H1 (cell line): ENCODE measurements around the gene LPCAT3. TPM values are rescaled to one million over a fixed set of nuclear protein-coding genes. Genes with fewer than 3 reads are reported as not detected.

Source experiments
- CTCF ChIA-PET: fragments of 300-600 bp; sonication (Branson Sonifier 250); formaldehyde crosslinking; loops from one replicate; lab custom pipeline; 2021; ENCODE audit not compliant: partially characterized antibody; lab: Charles Lee
- POLR2A ChIA-PET: fragments of 300-600 bp; sonication (Branson Sonifier 250); formaldehyde crosslinking; loops from one replicate; lab custom pipeline; 2021; ENCODE audit warnings: inconsistent platforms; ENCODE audit not compliant: partially characterized antibody; lab: Charles Lee
- DNase-seq, 2 experiments: peaks; one replicate each; pipeline versions ENCODE4 v3.0.0 to v3.0.0-alpha.2; 2010 to 2022; ENCODE audit warnings: low spot score in 2 of 2, low read depth in 1 of 2, mixed read lengths in 1 of 2
- FAIRE-seq: peaks from 2 replicates; lab custom pipeline; 2011; peaks lifted over from hg19 to GRCh38; lab: Jason Lieb, UNC
- H2AFZ ChIP-seq: 2 replicates; pipeline ENCODE4 v1.8.1; 2012; ENCODE audit warnings: low read length, inconsistent platforms
- H2AK5ac ChIP-seq: 2 replicates; pipeline ENCODE4 v1.6.1; 2013; ENCODE audit warnings: low read depth, low read length
- H2BK120ac ChIP-seq: replicated peaks from 2 replicates; pipeline ENCODE3; 2013; ENCODE audit warnings: low read depth, low read length, inconsistent platforms
- H2BK12ac ChIP-seq: 2 replicates; pipeline ENCODE4 v1.6.1; 2013; ENCODE audit warnings: low read depth, low read length
- H2BK15ac ChIP-seq: 2 replicates; pipeline ENCODE4 v1.6.1; 2013; ENCODE audit warnings: low read length
- H2BK20ac ChIP-seq: 2 replicates; pipeline ENCODE4 v1.6.1; 2013; ENCODE audit warnings: low read length
- H2BK5ac ChIP-seq: 2 replicates; pipeline ENCODE4 v1.6.1; 2013; ENCODE audit warnings: low read depth, low read length
- H3K14ac ChIP-seq: 2 replicates; pipeline ENCODE4 v1.6.1; 2013; ENCODE audit warnings: inconsistent platforms; ENCODE audit not compliant: insufficient read length
- H3K18ac ChIP-seq: 2 replicates; pipeline ENCODE4 v1.6.1; 2013; ENCODE audit warnings: low read length; ENCODE audit errors: extremely low read depth
- H3K23ac ChIP-seq: 2 replicates; pipeline ENCODE4 v1.6.1; 2013; ENCODE audit warnings: inconsistent platforms; ENCODE audit not compliant: insufficient read length
- H3K23me2 ChIP-seq: 2 replicates; pipeline ENCODE4 v1.6.1; 2013; ENCODE audit warnings: low read depth, low read length
- H3K27ac ChIP-seq: 2 replicates; pipeline ENCODE4 v1.6.1; 2011; ENCODE audit warnings: low read depth, low read length, inconsistent platforms
- H3K27me3 ChIP-seq, 4 experiments: replicated peaks in 1 of 4; 1 replicate in 1 of 4; 2 replicates in 3 of 4; pipeline versions ENCODE4 v1.6.1 to v1.8.1; 2011 to 2013; ENCODE audit warnings: low read length in 3 of 4, mild to moderate bottlenecking in 3 of 4, inconsistent platforms in 2 of 4, mixed read lengths in 2 of 4, moderate library complexity in 1 of 4; ENCODE audit not compliant: control insufficient read depth in 3 of 4, insufficient read depth in 3 of 4; ENCODE audit errors: extremely low read depth in 1 of 4
- H3K36me3 ChIP-seq, 4 experiments: 2 replicates each; pipeline versions ENCODE4 v1.6.1 to v1.8.1; 2011 to 2013; ENCODE audit warnings: mild to moderate bottlenecking in 4 of 4, low read length in 3 of 4, moderate library complexity in 2 of 4, control low read depth in 1 of 4, inconsistent platforms in 1 of 4; ENCODE audit not compliant: insufficient read depth in 4 of 4, control insufficient read depth in 2 of 4
- H3K4ac ChIP-seq: replicated peaks from 2 replicates; pipeline ENCODE3; 2013; ENCODE audit warnings: low read length, low read depth, mixed read lengths, inconsistent platforms; ENCODE audit not compliant: insufficient read length
- H3K4me1 ChIP-seq, 4 experiments: replicated peaks in 1 of 4; 1 replicate in 1 of 4; 2 replicates in 3 of 4; pipeline versions ENCODE4 v1.6.1 to v1.8.1; 2011 to 2013; ENCODE audit warnings: low read length in 3 of 4, inconsistent platforms in 2 of 4, mixed read lengths in 1 of 4; ENCODE audit not compliant: insufficient read depth in 4 of 4, control insufficient read depth in 3 of 4
- H3K4me2 ChIP-seq, 2 experiments: 2 replicates each; pipeline versions ENCODE4 v1.6.1 to v1.8.1; 2011 to 2013; ENCODE audit warnings: low read depth in 2 of 2, low read length in 2 of 2, control low read depth in 1 of 2, inconsistent platforms in 1 of 2, mild to moderate bottlenecking in 1 of 2; ENCODE audit not compliant: insufficient read depth in 1 of 2
- H3K4me3 ChIP-seq, 4 experiments: fragments of 200-600, 300-600 bp in 1 of 4; sonication (generic), shearing (Covaris generic), sonication (Bioruptor Twin) in 1 of 4; 2 replicates each; pipeline versions ENCODE4 v1.5.1 to v1.8.1; 2011 to 2016; ENCODE audit warnings: low read length in 4 of 4, low read depth in 3 of 4, control low read depth in 2 of 4, inconsistent platforms in 2 of 4, mild to moderate bottlenecking in 2 of 4, mixed read lengths in 1 of 4, moderate library complexity in 1 of 4; ENCODE audit not compliant: insufficient read depth in 2 of 4; ENCODE audit errors: extremely low read depth in 1 of 4
- H3K56ac ChIP-seq: replicated peaks from 2 replicates; pipeline ENCODE3; 2013; ENCODE audit warnings: low read depth, mild to moderate bottlenecking, mixed read lengths, low read length, inconsistent platforms; ENCODE audit not compliant: insufficient read length
- H3K79me1 ChIP-seq: 2 replicates; pipeline ENCODE4 v1.6.1; 2013; ENCODE audit warnings: low read depth, low read length, control low read depth
- H3K79me2 ChIP-seq, 2 experiments: 2 replicates each; pipeline versions ENCODE4 v1.6.1 to v1.8.1; 2012 to 2013; ENCODE audit warnings: low read length in 2 of 2, mild to moderate bottlenecking in 2 of 2, inconsistent platforms in 1 of 2; ENCODE audit not compliant: insufficient read depth in 2 of 2, control insufficient read depth in 1 of 2
- H3K9ac ChIP-seq, 4 experiments: replicated peaks in 1 of 4; 1 replicate in 1 of 4; 2 replicates in 3 of 4; pipeline versions ENCODE4 v1.6.1 to v1.8.1; 2011 to 2013; ENCODE audit warnings: low read depth in 3 of 4, low read length in 3 of 4, control low read depth in 2 of 4, mild to moderate bottlenecking in 2 of 4, moderate library complexity in 2 of 4, inconsistent platforms in 1 of 4; ENCODE audit errors: extremely low read depth in 1 of 4
- H3K9me3 ChIP-seq, 2 experiments: 2 replicates each; pipeline versions ENCODE4 v1.6.1 to v1.8.1; 2012 to 2013; ENCODE audit warnings: mild to moderate bottlenecking in 2 of 2, moderate library complexity in 2 of 2, control low read depth in 1 of 2, inconsistent platforms in 1 of 2, low read depth in 1 of 2, low read length in 1 of 2, mixed read lengths in 1 of 2; ENCODE audit not compliant: insufficient read depth in 2 of 2
- H4K20me1 ChIP-seq, 2 experiments: replicated peaks in 1 of 2; 2 replicates each; pipeline versions ENCODE3 to v1.8.1; 2011 to 2013; ENCODE audit warnings: inconsistent platforms in 2 of 2, low read length in 2 of 2, mild to moderate bottlenecking in 1 of 2; ENCODE audit not compliant: insufficient read depth in 2 of 2, control insufficient read depth in 1 of 2
- H4K5ac ChIP-seq: 2 replicates; pipeline ENCODE4 v1.6.1; 2013; ENCODE audit warnings: low read length, low read depth, mixed read lengths, inconsistent platforms; ENCODE audit not compliant: insufficient read length
- H4K8ac ChIP-seq: 2 replicates; pipeline ENCODE4 v1.8.0; 2013; ENCODE audit warnings: mild to moderate bottlenecking, moderate library complexity, low read length, inconsistent platforms; ENCODE audit not compliant: insufficient read depth; ENCODE audit errors: extremely low read depth
- H4K91ac ChIP-seq: replicated peaks from 2 replicates; pipeline ENCODE3; 2013; ENCODE audit warnings: low read length, mixed read lengths, inconsistent platforms; ENCODE audit not compliant: insufficient read length
- KDM5A ChIP-seq: fragments of 200-600 bp; IDR thresholded peaks from 2 replicates; pipeline ENCODE4 v1.7.1; 2012; ENCODE audit warnings: mild to moderate bottlenecking, low read length, inconsistent platforms, mixed read lengths
- NANOG ChIP-seq: IDR thresholded peaks from 2 replicates; pipeline ENCODE4 v1.6.1; 2011; ENCODE audit warnings: low read length, low read depth, mild to moderate bottlenecking, inconsistent platforms; ENCODE audit not compliant: insufficient read depth, poor library complexity, severe bottlenecking
- PHF8 ChIP-seq: fragments of 200-600 bp; sonication (generic); conservative IDR thresholded peaks from 2 replicates; pipeline ENCODE4 v1.7.1; 2012; ENCODE audit warnings: low read depth, mild to moderate bottlenecking, inconsistent platforms, low read length, moderate library complexity
- SAP30 ChIP-seq: fragments of 300-600 bp; sonication (generic); IDR thresholded peaks from 2 replicates; pipeline ENCODE4 v1.7.1; 2012; ENCODE audit warnings: low read length, moderate library complexity, mild to moderate bottlenecking, inconsistent platforms; ENCODE audit not compliant: insufficient read depth, insufficient replicate concordance
- SRF ChIP-seq: IDR thresholded peaks from 2 replicates; pipeline ENCODE4 v1.6.1; 2011; ENCODE audit warnings: mild to moderate bottlenecking, low read depth, low read length, moderate library complexity
- TCF12 ChIP-seq: IDR thresholded peaks from 2 replicates; pipeline ENCODE4 v1.6.1; 2011; ENCODE audit warnings: low read depth, mild to moderate bottlenecking, low read length
- ZNF274 ChIP-seq: IDR thresholded peaks from 2 replicates; pipeline ENCODE4 v1.7.0; 2012; ENCODE audit warnings: low read length, borderline replicate concordance; ENCODE audit errors: extremely low read depth
- WGBS, 2 experiments: shearing (Covaris generic) in 1 of 2; methylation state at CpG; one replicate each; pipeline versions ENCODE4 v1.1.6 to v1.1.7; 2013 to 2015; ENCODE audit warnings: low lambda C conversion rate in 2 of 2, mixed read lengths in 2 of 2, inconsistent platforms in 1 of 2, low coverage in 1 of 2, missing lambda C conversion rate in 1 of 2; ENCODE audit not compliant: insufficient replicate concordance in 2 of 2, insufficient coverage in 1 of 2, insufficient read length in 1 of 2; ENCODE audit errors: extremely low coverage in 1 of 2, missing lambda C conversion rate in 1 of 2; 5-methylcytosine and 5-hydroxymethylcytosine counted together
- polyA plus RNA-seq, 7 experiments: library from polyadenylated mRNA; depleted of rRNA in 3 of 7; stranded (reverse) in 5 of 7; unstranded in 2 of 7; fragments of >200 nt in 5 of 7; fragments of 200-250 nt in 2 of 7; gene quantifications; 1 replicate in 5 of 7; 2 replicates in 1 of 7; 4 replicates in 1 of 7; pipeline versions ENCODE4 v1.2.1 to v1.2.3, GENCODE V29; 2011 to 2013; ENCODE audit warnings: missing spikeins in 2 of 7, mixed read lengths in 2 of 7
- total RNA-seq: library from RNA; stranded (reverse); fragmentation: NEBNext Ultra II Directional; extraction: Animal tissue kit (Norgen Biotek cat#: 25700); gene quantifications from 2 replicates; pipeline ENCODE4 v1.2.1, GENCODE V29; 2021
- TF ChIP-seq, protein P1 (sequence below): IDR thresholded peaks from 2 replicates; pipeline ENCODE4 v1.6.1; 2012; ENCODE audit warnings: low read length, inconsistent platforms

LPCAT3 gene
- total and polyA plus RNA-seq, 2 of the 8 experiments (the other 6 are each of a cell fraction or from before 2014, with no cell fraction given) = 55.8 to 70.4 TPM

- Histone ChIP-seq H2BK120ac (peak overlapping the region; percentile 84), H3K36me3 (peaks cover 7 to 19% (median 11%) of the 10 kb centered on the region in 4 experiments), H2BK15ac (no peak overlapping the region), H2AK5ac (peak overlapping the region; percentile 76; the same call in 1 of the 2 replicates), H2AFZ (no peak overlapping the region; the same call in 1 of the 2 replicates), H3K14ac (no peak overlapping the region), H3K23me2 (peaks cover 16% of the 10 kb centered on the region; the same call in 1 of the 2 replicates), H3K4me1 (peaks cover 12 to 37% (median 30%) of the 10 kb centered on the region in 4 experiments), H3K56ac (peak overlapping the region; percentile 79), H4K8ac (peak overlapping the region; percentile 66), H3K79me2 (peaks cover 0 to 14% of the 10 kb centered on the region in 2 experiments; a peak in 2 of 4 replicates), H3K27ac (peak overlapping the region; percentile 51; the same call in 1 of the 2 replicates), H3K4me2 (peak overlapping the region; percentile 66 to 93), H4K20me1 (no peaks in the 10 kb centered on the region), H3K4me3 (peak overlapping the region; percentile 68 to 90 (median 82)), H3K9me3 (no peaks in the 10 kb centered on the region), H3K9ac (peak overlapping the region in 2 of 4 experiments; percentile 54 to 57; a peak in 3 of 7 replicates), H4K91ac (peak overlapping the region; percentile 97), H3K27me3 (no peaks in the 10 kb centered on the region), H4K5ac (peak overlapping the region; percentile 70), H3K79me1 (no peaks in the 10 kb centered on the region), H3K4ac (peak overlapping the region; percentile 94), H3K23ac (no peak overlapping the region), H3K18ac (peak overlapping the region; percentile 63), H2BK20ac (peak overlapping the region; percentile 67; the same call in 1 of the 2 replicates), H2BK5ac (peak overlapping the region; percentile 85), H2BK12ac (peak overlapping the region; percentile 94)
- DNase-seq = peak in 1 of 2 experiments; percentile 79
- ChIA-PET POLR2A (interaction anchor here (0.7 to 44.0 kb wide), 14 partner anchors 7 to 146 kb away, joined by 3 to 1596 read pairs (median 4); partner anchors contain the start of genes ATN1, C12orf57, C1RL and EMG1), CTCF (interaction anchor here (0.5 to 12.2 kb wide), 31 partner anchors 10 to 1762 kb away, joined by 3 to 277 read pairs (median 4); partner anchors contain the start of genes C12orf57, LPCAT3, PTPN6 and RNU7-1)
- WGBS, 2 experiments = 11% methylated on average over 16 of the region's 16 CpGs; no CpG with 5 or more reads in 1 of the 2 experiments
- no peak for FAIRE-seq
- TF ChIP-seq PHF8 = no peak
- no peak for TF ChIP-seq NANOG
- TF ChIP-seq KDM5A = no peak
- TF ChIP-seq TCF12 = no peak
- no peak for TF ChIP-seq SRF
- TF ChIP-seq, protein P1, sequence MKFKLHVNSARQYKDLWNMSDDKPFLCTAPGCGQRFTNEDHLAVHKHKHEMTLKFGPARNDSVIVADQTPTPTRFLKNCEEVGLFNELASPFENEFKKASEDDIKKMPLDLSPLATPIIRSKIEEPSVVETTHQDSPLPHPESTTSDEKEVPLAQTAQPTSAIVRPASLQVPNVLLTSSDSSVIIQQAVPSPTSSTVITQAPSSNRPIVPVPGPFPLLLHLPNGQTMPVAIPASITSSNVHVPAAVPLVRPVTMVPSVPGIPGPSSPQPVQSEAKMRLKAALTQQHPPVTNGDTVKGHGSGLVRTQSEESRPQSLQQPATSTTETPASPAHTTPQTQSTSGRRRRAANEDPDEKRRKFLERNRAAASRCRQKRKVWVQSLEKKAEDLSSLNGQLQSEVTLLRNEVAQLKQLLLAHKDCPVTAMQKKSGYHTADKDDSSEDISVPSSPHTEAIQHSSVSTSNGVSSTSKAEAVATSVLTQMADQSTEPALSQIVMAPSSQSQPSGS = no peak; the same call in 1 of the 2 replicates
- no peak for TF ChIP-seq SAP30
- no peak for TF ChIP-seq ZNF274
These were observed 56.5 kb downstream of the LPCAT3 start for GRCh38 chr12:6961695-6962284.
